Stimulated activated CD8-positive, alpha-beta memory T cell treated with anti-CD3 and anti-CD28 coated beads, Interleukin-12 subunit alpha, Interleukin-12 subunit beta, amount 100 ng/mL, for 1 hour (primary cell): ENCODE results near the gene PITPNC1.
"Not testable (repeated sequence)": the region's sequence is repeated elsewhere in the genome, so short reads cannot be mapped to it uniquely, and the experiment has no call there.

Experiments used
- DNase-seq: peaks from one replicate; pipeline ENCODE4 v3.0.0-alpha.2; 2020; ENCODE audit warnings: low read depth

PITPNC1 gene

GRCh38 chr17:67488768-67489167, 111.7 kb downstream of the PITPNC1 start:
- no peak for DNase-seq

GRCh38 chr17:67489273-67489672, 112.2 kb downstream of the PITPNC1 start:
- no peak for DNase-seq

GRCh38 chr17:67490471-67490870, 113.4 kb downstream of the PITPNC1 start:
- DNase-seq, result no peak

- no peak for DNase-seq
Observed at GRCh38 chr17:67491009-67491680, 114.1 kb downstream of the PITPNC1 start.

GRCh38 chr17:67491681-67492024, 114.6 kb downstream of the PITPNC1 start:
- no peak for DNase-seq

- DNase-seq, result no peak
Observed at GRCh38 chr17:67492251-67492740, 115.2 kb downstream of the PITPNC1 start.

GRCh38 chr17:67492824-67493517, 115.9 kb downstream of the PITPNC1 start:
- DNase-seq, result no peak

GRCh38 chr17:67493812-67494211, 116.7 kb downstream of the PITPNC1 start:
- no peak for DNase-seq

GRCh38 chr17:67495534-67495933, 118.5 kb downstream of the PITPNC1 start:
- not testable (repeated sequence) for DNase-seq

GRCh38 chr17:67496286-67496685, 119.2 kb downstream of the PITPNC1 start:
- no peak for DNase-seq

GRCh38 chr17:67499685-67500084, 122.6 kb downstream of the PITPNC1 start:
- DNase-seq, result no peak

GRCh38 chr17:67500261-67500660, 123.2 kb downstream of the PITPNC1 start:
- DNase-seq, result no peak

- no peak for DNase-seq
Observed at GRCh38 chr17:67500677-67501300, 123.7 kb downstream of the PITPNC1 start.

GRCh38 chr17:67502151-67502550, 125.1 kb downstream of the PITPNC1 start:
- DNase-seq, result no peak

GRCh38 chr17:67503184-67503583, 126.1 kb downstream of the PITPNC1 start:
- no peak for DNase-seq

GRCh38 chr17:67503739-67504138, 126.7 kb downstream of the PITPNC1 start:
- no peak for DNase-seq

GRCh38 chr17:67504182-67504581, 127.1 kb downstream of the PITPNC1 start:
- DNase-seq, result no peak

- DNase-seq, result no peak
Observed at GRCh38 chr17:67506966-67507365, 129.9 kb downstream of the PITPNC1 start.

- DNase-seq, result no peak
Observed at GRCh38 chr17:67509390-67510287, 132.6 kb downstream of the PITPNC1 start.

- DNase-seq, result no peak
Observed at GRCh38 chr17:67511012-67511411, 133.9 kb downstream of the PITPNC1 start.

GRCh38 chr17:67511804-67512203, 134.7 kb downstream of the PITPNC1 start:
- no peak for DNase-seq

GRCh38 chr17:67514998-67515397, 137.9 kb downstream of the PITPNC1 start:
- DNase-seq, result no peak
